Neural progenitor cell (in vitro differentiated cells): ENCODE data around the gene TTR.

Source experiments
- CTCF ChIP-seq: fragments of 200-600 bp; sonication (generic); IDR thresholded peaks from 2 replicates; pipeline ENCODE4 v1.5.1; 2017; ENCODE audit warnings: antibody characterized with exemption, mild to moderate bottlenecking
- EZH2 ChIP-seq: fragments of 200-600 bp; sonication (generic); IDR thresholded peaks from 2 replicates; pipeline ENCODE4 v1.6.1; 2017; ENCODE audit warnings: antibody characterized with exemption, mild to moderate bottlenecking, moderate library complexity

GRCh38 chr18:31581498-31582197, 10.0 kb upstream of the TTR start:
- no peak for TF ChIP-seq CTCF
- no peak for TF ChIP-seq EZH2
